HG03342 (cell line): ENCODE measurements around the gene RNF10.
"Not testable (repeated sequence)": the region's sequence is repeated elsewhere in the genome, so short reads cannot be mapped to it uniquely, and the experiment has no call there.

Experiments used
- ATAC-seq: cut with Tn5 transposase; IDR thresholded peaks from one replicate; pipeline ENCODE4 v1.9.1; 2021; ENCODE audit warnings: mild to moderate bottlenecking, moderate library complexity; ENCODE audit not compliant: unreplicated experiment

Gene RNF10

GRCh38 chr12:120610560-120610959 is 76.4 kb downstream of the RNF10 start:
- ATAC-seq, result no peak

GRCh38 chr12:120611534-120611933 is 77.4 kb downstream of the RNF10 start:
- ATAC-seq, result not testable (repeated sequence)

- no peak for ATAC-seq
These were observed 80.7 kb downstream of the RNF10 start for GRCh38 chr12:120614848-120615247.

DNA sequence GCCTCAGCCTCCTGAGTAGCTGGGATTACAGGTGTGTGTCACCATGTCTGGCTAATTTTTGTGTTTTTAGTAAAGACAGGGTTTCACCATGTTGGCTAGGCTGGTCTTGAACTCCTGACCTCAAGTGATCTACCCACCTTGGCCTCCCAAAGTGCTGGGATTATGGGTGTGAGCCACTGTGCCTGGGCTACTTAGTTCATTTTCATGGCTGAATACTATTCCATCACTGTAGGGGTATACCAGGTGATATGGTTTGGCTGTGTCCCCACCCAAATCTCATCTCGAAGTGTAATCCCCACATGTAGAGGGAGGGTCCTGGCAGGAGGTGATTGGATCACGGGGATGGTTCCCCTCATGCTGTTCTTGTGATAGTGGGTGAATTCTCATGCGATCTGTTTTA is 83.0 kb downstream of the RNF10 start:
- ATAC-seq, result not testable (repeated sequence)

GRCh38 chr12:120617767-120618166 is 83.6 kb downstream of the RNF10 start:
- ATAC-seq, result not testable (repeated sequence)

- ATAC-seq, result no peak
These were observed 84.9 kb downstream of the RNF10 start for GRCh38 chr12:120618954-120619615.

- ATAC-seq, result no peak
These were observed 86.5 kb downstream of the RNF10 start for GRCh38 chr12:120620624-120621023.

DNA sequence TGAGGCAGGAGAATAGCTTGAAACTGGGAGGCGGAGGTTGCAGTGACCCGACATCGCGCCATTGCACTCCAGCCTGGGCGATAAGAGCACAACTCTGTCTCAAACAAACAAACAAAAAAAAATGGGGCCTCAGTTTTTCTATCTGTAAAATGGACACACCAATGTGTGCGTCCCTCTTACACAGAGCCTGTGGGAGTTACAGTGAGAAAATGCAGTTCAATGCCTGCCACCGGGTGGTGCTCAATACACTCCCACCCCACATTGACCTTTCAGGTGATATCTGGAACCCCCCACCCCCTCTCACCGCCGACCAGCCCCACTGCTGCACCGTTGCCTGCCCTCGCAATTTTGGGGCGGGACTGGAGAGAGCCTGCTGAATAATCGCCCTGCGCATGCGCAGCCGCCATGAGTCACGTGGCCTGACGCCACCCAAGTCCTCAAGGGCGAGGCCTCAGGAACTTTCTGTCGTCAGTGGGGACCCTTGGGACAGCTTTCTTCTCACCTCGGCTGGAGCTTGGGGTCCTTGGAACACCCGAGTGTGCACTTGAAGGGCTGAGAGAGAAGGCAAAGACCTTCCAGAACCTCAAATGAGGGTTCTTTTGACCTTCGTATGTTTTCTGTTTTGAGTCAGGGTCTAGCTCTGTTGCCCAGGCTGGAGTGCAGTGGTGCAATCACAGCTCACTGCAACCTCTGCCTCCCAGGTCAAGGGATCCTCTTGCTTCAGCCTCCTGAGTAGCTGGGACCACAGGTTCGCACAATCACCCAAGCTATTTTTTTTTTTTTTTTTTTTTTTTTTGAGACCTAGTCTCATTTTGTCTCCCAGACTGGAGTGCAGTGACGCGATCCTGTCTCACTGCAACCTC is 91.6 kb downstream of the RNF10 start:
- ATAC-seq, result no peak
